Astrocyte (in vitro differentiated cells and primary cell): ENCODE results near the gene RUSC2. TPM values are rescaled to one million over a fixed set of nuclear protein-coding genes. Genes with fewer than 3 reads are reported as not detected.

Experiments
- DNase-seq: peaks from one replicate; pipeline ENCODE4 v3.0.0-alpha.2; 2010; ENCODE audit warnings: low read depth
- FAIRE-seq: peaks from 2 replicates; lab custom pipeline; 2011; peaks lifted over from hg19 to GRCh38; lab: Jason Lieb, UNC
- H2AFZ ChIP-seq: 2 replicates; pipeline ENCODE4 v1.6.0; 2012; ENCODE audit warnings: low read depth, low read length, inconsistent platforms
- H3K27ac ChIP-seq: 2 replicates; pipeline ENCODE4 v1.5.1; 2011; ENCODE audit warnings: low read depth, low read length, inconsistent platforms
- H3K27me3 ChIP-seq: 2 replicates; pipeline ENCODE4 v1.6.0; 2011; ENCODE audit warnings: low read length, inconsistent platforms; ENCODE audit not compliant: insufficient read depth
- H3K36me3 ChIP-seq: 2 replicates; pipeline ENCODE4 v1.5.1; 2011; ENCODE audit warnings: low read length, inconsistent platforms; ENCODE audit not compliant: insufficient read depth
- H3K4me1 ChIP-seq: 2 replicates; pipeline ENCODE4 v1.5.1; 2011; ENCODE audit warnings: low read length, inconsistent platforms; ENCODE audit not compliant: insufficient read depth
- H3K4me2 ChIP-seq: 2 replicates; pipeline ENCODE4 v1.6.0; 2012; ENCODE audit warnings: low read length, inconsistent platforms
- H3K4me3 ChIP-seq: 2 replicates; pipeline ENCODE4 v1.5.1; 2011; ENCODE audit warnings: low read depth, mild to moderate bottlenecking, low read length, inconsistent platforms; ENCODE audit not compliant: insufficient read depth
- H3K79me2 ChIP-seq: 2 replicates; pipeline ENCODE4 v1.6.0; 2012; ENCODE audit warnings: mild to moderate bottlenecking, low read length, inconsistent platforms; ENCODE audit not compliant: insufficient read depth
- H3K9ac ChIP-seq: 2 replicates; pipeline ENCODE4 v1.6.0; 2012; ENCODE audit warnings: mild to moderate bottlenecking, low read length, inconsistent platforms
- H3K9me3 ChIP-seq: 2 replicates; pipeline ENCODE4 v1.5.1; 2012; ENCODE audit warnings: low read depth, mild to moderate bottlenecking, low read length, inconsistent platforms; ENCODE audit not compliant: insufficient read depth
- H4K20me1 ChIP-seq: 2 replicates; pipeline ENCODE4 v1.6.0; 2012; ENCODE audit warnings: low read length, inconsistent platforms; ENCODE audit not compliant: insufficient read depth
- H3K27ac Mint-ChIP-seq: one replicate; pipeline ENCODE4 v1.8.0; 2021; ENCODE audit warnings: mild to moderate bottlenecking, mixed read lengths; ENCODE audit not compliant: unreplicated experiment
- H3K27me3 Mint-ChIP-seq: one replicate; pipeline ENCODE4 v1.8.0; 2021; ENCODE audit warnings: low read depth, mixed read lengths; ENCODE audit not compliant: unreplicated experiment
- H3K36me3 Mint-ChIP-seq: one replicate; pipeline ENCODE4 v1.8.0; 2021; ENCODE audit warnings: low read depth, mixed read lengths; ENCODE audit not compliant: unreplicated experiment
- H3K4me1 Mint-ChIP-seq: one replicate; pipeline ENCODE4 v1.8.0; 2021; ENCODE audit warnings: low read depth, mixed read lengths; ENCODE audit not compliant: unreplicated experiment
- H3K4me3 Mint-ChIP-seq: one replicate; pipeline ENCODE4 v1.8.0; 2021; ENCODE audit warnings: mild to moderate bottlenecking, moderate library complexity, mixed read lengths; ENCODE audit not compliant: unreplicated experiment
- H3K9me3 Mint-ChIP-seq: one replicate; pipeline ENCODE4 v1.8.0; 2021; ENCODE audit warnings: mild to moderate bottlenecking, mixed read lengths; ENCODE audit not compliant: unreplicated experiment
- CTCF ChIP-seq: IDR thresholded peaks from 2 replicates; pipeline ENCODE4 v1.5.1; 2011; ENCODE audit warnings: low read depth, mild to moderate bottlenecking, inconsistent platforms, low read length, moderate library complexity; ENCODE audit not compliant: insufficient read depth
- EZH2 ChIP-seq: IDR thresholded peaks from 2 replicates; pipeline ENCODE4 v1.6.1; 2012; ENCODE audit warnings: mild to moderate bottlenecking, low read length, inconsistent platforms; ENCODE audit not compliant: insufficient read depth
- total RNA-seq: library from RNA; stranded (reverse); gene quantifications from 2 replicates; pipeline ENCODE4 v1.2.1, GENCODE V29; 2021

The RUSC2 gene
- total RNA-seq, 1 donor from 2014 or later = 63.8 TPM

- Mint-ChIP-seq H3K27me3 (no peaks in the 10 kb centered on the region), H3K27ac (no peak overlapping the region), H3K4me3 (no peak overlapping the region), H3K4me1 (peaks cover 8% of the 10 kb centered on the region), H3K9me3 (peaks cover 9% of the 10 kb centered on the region), H3K36me3 (peaks cover 23% of the 10 kb centered on the region)
- no peaks in the 10 kb centered on the region for H3K9me3 ChIP-seq
- H3K9ac ChIP-seq = no peak overlapping the region
- H2AFZ ChIP-seq = no peak overlapping the region
- peaks cover 96% of the 10 kb centered on the region for H3K79me2 ChIP-seq
- H3K4me3 ChIP-seq = no peak overlapping the region
- TF ChIP-seq CTCF = no peak
- no peak for TF ChIP-seq EZH2
- H3K4me2 ChIP-seq = no peak overlapping the region
- H4K20me1 ChIP-seq = peaks cover 49% of the 10 kb centered on the region
- H3K27ac ChIP-seq = no peak overlapping the region
- no peaks in the 10 kb centered on the region for H3K27me3 ChIP-seq
- DNase-seq (no peak), FAIRE-seq (no peak)
- no peaks in the 10 kb centered on the region for H3K36me3 ChIP-seq
- no peaks in the 10 kb centered on the region for H3K4me1 ChIP-seq
Observed at GRCh38 chr9:35499701-35500030, 9.8 kb downstream of the RUSC2 start.

GRCh38 chr9:35500130-35500748 is 10.3 kb downstream of the RUSC2 start:
- no peak overlapping the region for H3K9ac ChIP-seq

More at GRCh38 chr9:35500130-35500748, 10.3 kb downstream of the RUSC2 start:
- Mint-ChIP-seq H3K27me3 (no peaks in the 10 kb centered on the region), H3K4me3 (no peak overlapping the region), H3K36me3 (peaks cover 23% of the 10 kb centered on the region), H3K9me3 (peaks cover 9% of the 10 kb centered on the region), H3K27ac (no peak overlapping the region), H3K4me1 (peaks cover 11% of the 10 kb centered on the region)
- no peaks in the 10 kb centered on the region for H3K9me3 ChIP-seq
- peaks cover 100% of the 10 kb centered on the region for H3K79me2 ChIP-seq
- DNase-seq (peak; percentile 58), FAIRE-seq (no peak)
- no peak overlapping the region for H3K27ac ChIP-seq
- H2AFZ ChIP-seq = no peak overlapping the region
- H3K4me2 ChIP-seq = no peak overlapping the region
- peaks cover 47% of the 10 kb centered on the region for H4K20me1 ChIP-seq
- no peak for TF ChIP-seq CTCF
- H3K4me3 ChIP-seq = no peak overlapping the region
- no peaks in the 10 kb centered on the region for H3K4me1 ChIP-seq
- H3K36me3 ChIP-seq = no peaks in the 10 kb centered on the region
- H3K27me3 ChIP-seq = no peaks in the 10 kb centered on the region
